Activated T-cell treated with anti-CD3 and anti-CD28 coated beads for 24 hours (primary cell): Measurements from ENCODE around the gene RPL10A.

Experiments used
- DNase-seq: peaks from one replicate; pipeline ENCODE4 v3.0.0-alpha.2; 2020; ENCODE audit warnings: low read depth

The RPL10A gene

DNA sequence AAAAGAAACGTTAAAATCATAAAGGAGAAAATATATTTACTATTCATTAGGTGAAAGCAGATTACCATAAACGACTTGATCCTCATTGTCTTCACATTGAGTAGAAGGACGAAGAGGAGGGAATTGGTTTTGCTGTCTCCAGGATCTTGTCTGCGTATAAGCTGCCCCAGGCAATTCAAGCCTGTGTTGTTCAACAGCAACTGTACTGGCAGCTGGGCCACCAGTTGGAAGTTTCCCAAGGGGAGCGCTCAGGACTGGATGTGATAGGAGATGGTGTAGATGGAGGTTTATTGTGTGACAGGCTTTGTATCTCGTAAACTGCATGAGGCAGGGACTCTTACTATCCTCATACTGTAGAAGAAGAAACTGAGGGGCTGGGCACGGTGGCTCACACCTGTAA is 20.0 kb upstream of the RPL10A start:
- no peak for DNase-seq

- peak; percentile 17 for DNase-seq
Observed at GRCh38 chr6:35449287-35449881, 18.8 kb upstream of the RPL10A start.

DNA sequence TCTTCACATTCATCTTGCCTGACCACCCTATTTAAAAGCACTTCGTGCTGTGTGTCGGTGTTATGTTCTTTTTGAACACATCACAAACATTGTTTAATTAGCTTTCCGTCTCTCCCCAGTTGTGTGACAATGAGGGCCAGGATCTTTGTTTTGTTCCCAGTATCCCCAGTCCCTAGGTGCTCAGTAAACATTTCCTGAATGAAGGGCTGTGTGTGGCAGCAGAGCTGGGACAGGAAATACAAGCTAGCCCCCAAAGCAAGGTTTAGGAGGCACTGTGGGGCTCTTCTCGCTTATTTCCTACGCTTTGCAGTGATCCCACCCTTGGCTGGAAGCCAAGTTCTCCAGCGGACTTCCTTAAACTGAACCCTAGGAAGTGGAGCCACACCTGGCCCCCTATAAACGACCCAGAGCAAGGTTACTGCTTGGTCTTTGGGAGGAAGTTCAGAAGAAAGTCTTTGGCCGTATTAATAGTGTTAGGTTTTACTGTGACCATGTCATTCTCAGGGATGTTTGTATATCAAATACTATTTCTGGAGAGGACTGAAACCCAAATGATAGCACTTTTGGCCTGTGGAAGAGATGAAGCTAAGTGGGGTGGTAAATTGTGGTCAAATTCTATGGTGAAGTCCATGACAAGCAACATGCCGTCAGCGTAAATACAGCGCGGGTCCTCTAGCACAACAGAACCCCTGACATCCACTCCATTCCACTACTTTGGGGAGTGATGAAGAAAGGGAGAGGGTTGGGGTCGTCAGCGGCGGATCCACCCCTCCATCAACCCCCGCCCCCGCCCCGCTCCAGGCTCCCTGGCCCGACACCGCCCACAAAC is 16.6 kb upstream of the RPL10A start:
- DNase-seq: no peak

GRCh38 chr6:35452183-35453090 is 15.8 kb upstream of the RPL10A start, which contains the start of gene FANCE:
TSS of gene FANCE (plus strand) at chr6:35452338. CDS start at chr6:35452546, 208 bp downstream.
- DNase-seq: peak; percentile 89

- DNase-seq: no peak
Observed at GRCh38 chr6:35453236-35453635, 15.0 kb upstream of the RPL10A start.

DNA sequence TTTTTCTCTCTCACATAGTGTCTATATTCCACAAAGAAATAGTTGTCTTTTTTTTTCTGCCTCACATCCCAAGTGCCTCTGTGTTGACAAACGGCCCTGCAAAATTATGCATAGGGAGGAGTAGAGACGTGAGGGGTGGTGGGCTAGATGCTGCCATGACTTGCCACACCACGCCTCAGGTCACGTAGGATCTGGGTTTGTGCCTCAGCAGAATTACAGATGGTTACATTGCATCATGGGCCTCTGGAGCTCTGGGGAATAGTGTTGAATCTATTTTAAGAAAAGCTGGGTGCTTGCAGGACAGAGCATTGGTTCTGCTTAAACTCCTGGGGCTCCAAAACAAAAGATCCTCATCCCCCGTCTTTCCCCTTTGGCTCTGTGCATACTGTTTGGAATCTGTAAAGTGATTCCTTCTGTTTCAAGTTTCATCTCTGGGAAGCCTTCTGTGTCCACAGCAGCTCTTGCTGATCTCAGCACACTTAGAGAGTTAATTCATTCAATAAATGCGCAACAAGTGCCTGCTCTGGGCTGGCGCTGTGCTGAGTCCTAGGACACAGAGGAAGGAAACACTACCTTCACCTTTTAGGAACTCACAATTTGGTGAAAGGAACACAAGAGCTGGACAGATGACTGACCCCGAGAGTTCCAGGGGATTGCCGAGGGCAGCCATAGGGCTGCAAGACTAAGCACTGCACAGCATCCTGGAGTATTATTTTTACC is 13.7 kb upstream of the RPL10A start:
- DNase-seq: no peak

- DNase-seq: no peak
Observed at GRCh38 chr6:35457907-35458306, 10.3 kb upstream of the RPL10A start.

- DNase-seq: no peak
Observed at GRCh38 chr6:35461270-35461669, 6.9 kb upstream of the RPL10A start.

DNA sequence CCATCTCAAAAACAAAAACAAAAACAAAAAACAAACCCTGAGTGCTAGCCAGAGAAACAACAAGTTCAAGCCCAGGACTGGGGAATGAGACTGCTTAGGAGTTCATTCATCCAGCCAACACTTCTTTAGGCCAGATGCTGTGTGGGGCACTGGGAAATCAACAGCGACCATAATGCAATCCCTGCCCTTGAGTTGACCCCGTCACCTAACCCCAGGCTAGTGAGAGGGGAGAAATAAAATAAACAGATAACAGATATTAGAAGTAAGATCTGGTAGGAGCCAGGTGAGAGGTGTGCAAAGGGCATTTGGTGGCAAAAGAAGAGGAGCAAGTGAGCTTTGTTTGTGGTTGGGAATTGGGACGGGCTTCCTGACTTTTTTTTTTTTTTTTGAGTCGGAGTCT is 4.9 kb upstream of the RPL10A start:
- no peak for DNase-seq

DNA sequence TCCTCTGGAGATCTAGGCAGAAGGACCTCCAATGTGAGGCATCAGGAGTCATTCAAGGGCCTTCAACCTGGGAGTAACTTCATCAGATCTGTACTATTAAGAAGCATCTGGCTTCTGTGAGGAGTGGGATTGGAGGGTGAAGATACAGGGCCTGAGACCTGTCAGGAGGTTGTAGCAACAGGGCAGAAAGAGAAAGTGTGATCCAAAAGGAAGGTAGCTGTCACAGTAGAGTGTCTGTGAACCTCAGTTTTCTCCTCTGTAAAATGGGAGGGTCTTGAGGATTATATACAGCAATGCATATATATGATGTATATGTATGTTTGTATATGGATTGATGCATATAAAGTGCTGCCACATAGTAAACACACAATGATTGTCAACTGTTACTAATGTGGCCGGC is 2.6 kb upstream of the RPL10A start:
- DNase-seq: no peak

- DNase-seq: no peak
Observed at GRCh38 chr6:35468980-35469750, 964 bp downstream of the RPL10A start.

GRCh38 chr6:35469751-35470662 is 1.8 kb downstream of the RPL10A start:
- DNase-seq: no peak

- DNase-seq: no peak
Observed at GRCh38 chr6:35470663-35471120, 2.5 kb downstream of the RPL10A start.

GRCh38 chr6:35471836-35472345 is 3.7 kb downstream of the RPL10A start:
- no peak for DNase-seq

- no peak for DNase-seq
Observed at GRCh38 chr6:35473075-35473849, 5.1 kb downstream of the RPL10A start.

DNA sequence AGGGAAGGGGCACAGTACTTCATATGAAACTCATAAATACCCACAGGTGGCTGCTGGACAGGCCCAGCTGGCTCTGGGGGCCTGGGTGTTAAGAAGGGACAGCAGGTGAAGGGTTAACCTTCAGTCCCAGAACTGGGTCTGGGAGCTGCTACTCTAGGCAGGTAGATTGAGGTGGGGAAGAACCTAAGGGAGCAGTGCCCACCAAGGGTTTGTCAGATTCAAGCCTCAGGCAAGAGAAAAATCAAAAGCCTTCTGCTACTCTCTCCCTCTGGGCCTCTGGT is 5.6 kb downstream of the RPL10A start:
- DNase-seq: no peak

- no peak for DNase-seq
Observed at GRCh38 chr6:35474131-35474941, 6.1 kb downstream of the RPL10A start.

- DNase-seq: no peak
Observed at GRCh38 chr6:35474942-35475570, 6.9 kb downstream of the RPL10A start.
